Smooth muscle cell (in vitro differentiated cells): Measurements from ENCODE around the gene AMN. TPM values are rescaled to one million over a fixed set of nuclear protein-coding genes. Genes with fewer than 3 reads are reported as not detected.

ENCODE experiments used
- DNase-seq: peaks from one replicate; lab custom pipeline; 2025; ENCODE audit not compliant: unreplicated experiment; lab: John Stamatoyannopoulos, UW
- H2AFZ ChIP-seq: fragments of 200-600 bp; sonication (generic); 2 replicates; pipeline ENCODE4 v1.6.0; 2016; ENCODE audit warnings: antibody characterized with exemption, low read depth, mild to moderate bottlenecking
- H3F3A ChIP-seq: fragments of 200-600 bp; sonication (generic); 2 replicates; pipeline ENCODE4 v1.6.0; 2017; ENCODE audit warnings: antibody characterized with exemption, low read depth
- H3K27ac ChIP-seq: fragments of 200-600 bp; sonication (generic); 2 replicates; pipeline ENCODE4 v1.5.1; 2016; ENCODE audit warnings: low read depth, mild to moderate bottlenecking
- H3K27me3 ChIP-seq: fragments of 200-600 bp; sonication (generic); 2 replicates; pipeline ENCODE4 v1.6.1; 2016; ENCODE audit warnings: low read depth, mild to moderate bottlenecking
- H3K36me3 ChIP-seq: fragments of 200-600 bp; sonication (generic); 2 replicates; pipeline ENCODE4 v1.5.1; 2016; ENCODE audit warnings: low read depth
- H3K4me1 ChIP-seq: fragments of 200-600 bp; sonication (generic); 2 replicates; pipeline ENCODE4 v1.5.1; 2016; ENCODE audit warnings: low read depth
- H3K4me2 ChIP-seq: fragments of 200-600 bp; sonication (generic); 2 replicates; pipeline ENCODE4 v1.6.0; 2016; ENCODE audit warnings: mild to moderate bottlenecking
- H3K4me3 ChIP-seq: fragments of 200-600 bp; sonication (generic); 2 replicates; pipeline ENCODE4 v1.5.1; 2016; ENCODE audit warnings: mild to moderate bottlenecking
- H3K79me2 ChIP-seq: fragments of 200-600 bp; sonication (generic); 2 replicates; pipeline ENCODE4 v1.6.0; 2016; ENCODE audit warnings: low read depth, mild to moderate bottlenecking
- H3K9ac ChIP-seq: fragments of 200-600 bp; sonication (generic); 2 replicates; pipeline ENCODE4 v1.6.0; 2016; ENCODE audit warnings: low read depth
- H3K9me3 ChIP-seq: fragments of 200-600 bp; sonication (generic); replicated peaks from 2 replicates; pipeline ENCODE4 v1.5.1; 2016; ENCODE audit warnings: low read depth
- H4K20me1 ChIP-seq: fragments of 200-600 bp; sonication (generic); 2 replicates; pipeline ENCODE4 v1.6.0; 2016; ENCODE audit warnings: low read depth
- CTCF ChIP-seq: fragments of 200-600 bp; sonication (generic); IDR thresholded peaks from 2 replicates; pipeline ENCODE4 v1.5.1; 2017; ENCODE audit warnings: borderline replicate concordance, mild to moderate bottlenecking, antibody characterized with exemption; ENCODE audit not compliant: insufficient read depth, poor library complexity, severe bottlenecking
- WGBS: methylation state at CpG from one replicate; pipeline ENCODE4 v1.1.7; 2016; ENCODE audit warnings: low lambda C conversion rate; 5-methylcytosine and 5-hydroxymethylcytosine counted together
- polyA plus RNA-seq: library from polyadenylated mRNA; unstranded; fragments of >200 nt; fragmentation: Nextera tagmentation; extraction: Ambion mirVana; gene quantifications from 2 replicates; pipeline ENCODE4 v1.2.1, GENCODE V29; 2016
- total RNA-seq: library from RNA; depleted of rRNA; stranded (reverse); fragments of >200 nt; gene quantifications from 2 replicates; pipeline ENCODE4 v1.2.3, GENCODE V29; 2014

The AMN gene
- total and polyA plus RNA-seq, 2 experiments from 2014 or later, result 0.31 to 0.65 TPM

- 98% methylated on average over 39 of the region's 39 CpGs for WGBS
Observed at GRCh38 chr14:102900631-102901571, 21.6 kb upstream of the AMN start.

GRCh38 chr14:102901633-102902032 is 20.8 kb upstream of the AMN start:
- Histone ChIP-seq H3K4me3 (no peak overlapping the region), H3K79me2 (no peaks in the 10 kb centered on the region), H3F3A (no peaks in the 10 kb centered on the region), H3K4me2 (no peak overlapping the region), H3K27me3 (no peaks in the 10 kb centered on the region), H3K4me1 (no peaks in the 10 kb centered on the region), H3K9me3 (no peaks in the 10 kb centered on the region), H3K9ac (no peak overlapping the region), H3K36me3 (no peaks in the 10 kb centered on the region), H3K27ac (no peak overlapping the region), H2AFZ (no peak overlapping the region), H4K20me1 (peaks cover 4% of the 10 kb centered on the region)
- 100% methylated on average over 4 of the region's 4 CpGs for WGBS
- DNase-seq, result no peak
- no peak for TF ChIP-seq CTCF

More at GRCh38 chr14:102900631-102901571, 21.6 kb upstream of the AMN start:
- Histone ChIP-seq H3K4me1 (no peaks in the 10 kb centered on the region), H3K4me3 (no peak overlapping the region), H3K9ac (no peak overlapping the region), H3K4me2 (no peak overlapping the region), H3F3A (no peaks in the 10 kb centered on the region), H2AFZ (no peak overlapping the region), H3K36me3 (no peaks in the 10 kb centered on the region), H3K79me2 (no peaks in the 10 kb centered on the region), H3K9me3 (no peaks in the 10 kb centered on the region), H3K27ac (no peak overlapping the region), H4K20me1 (peaks cover 4% of the 10 kb centered on the region), H3K27me3 (no peaks in the 10 kb centered on the region)
- no peak for DNase-seq
- TF ChIP-seq CTCF, result no peak

GRCh38 chr14:102902086-102902485 is 20.4 kb upstream of the AMN start:
- no peak overlapping the region for H3K4me2 ChIP-seq
- no peak overlapping the region for H3K9ac ChIP-seq
- H3K9me3 ChIP-seq, result no peaks in the 10 kb centered on the region
- no peak for DNase-seq
- H3K36me3 ChIP-seq, result no peaks in the 10 kb centered on the region
- H3K27me3 ChIP-seq, result no peaks in the 10 kb centered on the region
- no peaks in the 10 kb centered on the region for H4K20me1 ChIP-seq
- H3K79me2 ChIP-seq, result no peaks in the 10 kb centered on the region
- H2AFZ ChIP-seq, result no peak overlapping the region
- no peak overlapping the region for H3K27ac ChIP-seq
- WGBS, result 93% methylated on average over 7 of the region's 7 CpGs
- no peak for TF ChIP-seq CTCF
- H3K4me1 ChIP-seq, result no peaks in the 10 kb centered on the region
- H3K4me3 ChIP-seq, result no peak overlapping the region
- no peaks in the 10 kb centered on the region for H3F3A ChIP-seq
